ENCODE measurements around the gene PTPRN2.

PTPRN2 gene

GRCh38 chr7:158252081-158252836 is 335.4 kb downstream of the PTPRN2 start:
- no peak overlapping the region for H3K4me3 Mint-ChIP-seq
- H3K9me3 Mint-ChIP-seq: peaks cover 6% of the 10 kb centered on the region
- H3K27ac Mint-ChIP-seq: no peak overlapping the region
- no peaks in the 10 kb centered on the region for H3K4me1 Mint-ChIP-seq
- H3K36me3 Mint-ChIP-seq (ENCODE audit: low read depth): no peaks in the 10 kb centered on the region
- no peaks in the 10 kb centered on the region for H3K27me3 Mint-ChIP-seq (ENCODE audit: low read depth, poor library complexity)
- TF ChIP-seq, protein P1, sequence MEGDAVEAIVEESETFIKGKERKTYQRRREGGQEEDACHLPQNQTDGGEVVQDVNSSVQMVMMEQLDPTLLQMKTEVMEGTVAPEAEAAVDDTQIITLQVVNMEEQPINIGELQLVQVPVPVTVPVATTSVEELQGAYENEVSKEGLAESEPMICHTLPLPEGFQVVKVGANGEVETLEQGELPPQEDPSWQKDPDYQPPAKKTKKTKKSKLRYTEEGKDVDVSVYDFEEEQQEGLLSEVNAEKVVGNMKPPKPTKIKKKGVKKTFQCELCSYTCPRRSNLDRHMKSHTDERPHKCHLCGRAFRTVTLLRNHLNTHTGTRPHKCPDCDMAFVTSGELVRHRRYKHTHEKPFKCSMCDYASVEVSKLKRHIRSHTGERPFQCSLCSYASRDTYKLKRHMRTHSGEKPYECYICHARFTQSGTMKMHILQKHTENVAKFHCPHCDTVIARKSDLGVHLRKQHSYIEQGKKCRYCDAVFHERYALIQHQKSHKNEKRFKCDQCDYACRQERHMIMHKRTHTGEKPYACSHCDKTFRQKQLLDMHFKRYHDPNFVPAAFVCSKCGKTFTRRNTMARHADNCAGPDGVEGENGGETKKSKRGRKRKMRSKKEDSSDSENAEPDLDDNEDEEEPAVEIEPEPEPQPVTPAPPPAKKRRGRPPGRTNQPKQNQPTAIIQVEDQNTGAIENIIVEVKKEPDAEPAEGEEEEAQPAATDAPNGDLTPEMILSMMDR (IDR thresholded peaks at IDR 0.05): no peak
- no peak for DNase-seq

GRCh38 chr7:158251061-158251965 is 336.3 kb downstream of the PTPRN2 start:
- H3K9me3 Mint-ChIP-seq: peaks cover 11% of the 10 kb centered on the region

DNA sequence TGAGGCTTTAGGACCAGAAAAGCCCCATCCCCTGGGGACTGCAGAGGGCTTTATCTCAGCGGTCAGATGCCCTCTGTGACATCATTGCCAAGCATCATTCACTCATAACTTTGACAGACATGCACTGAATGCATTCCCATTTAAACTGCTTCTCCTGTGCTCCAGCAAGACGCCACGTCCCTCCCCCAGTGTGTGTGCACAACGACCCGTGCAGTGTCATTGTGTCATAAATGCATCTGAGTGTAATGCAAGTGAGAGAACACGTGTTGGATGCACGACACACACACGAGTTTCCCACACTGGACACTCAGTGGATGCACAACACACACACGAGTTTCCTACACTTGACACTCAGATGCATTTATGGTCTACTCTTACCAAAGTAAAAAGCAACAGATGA is 337.9 kb downstream of the PTPRN2 start:
- Mint-ChIP-seq H3K36me3 (ENCODE audit: low read depth) (no peaks in the 10 kb centered on the region), H3K27me3 (ENCODE audit: low read depth, poor library complexity) (no peaks in the 10 kb centered on the region), H3K27ac (no peak overlapping the region), H3K4me3 (no peak overlapping the region), H3K4me1 (no peaks in the 10 kb centered on the region), H3K9me3 (peaks cover 16% of the 10 kb centered on the region)
- TF ChIP-seq, protein P1 (IDR thresholded peaks at IDR 0.05): no peak
- DNase-seq: no peak

More at GRCh38 chr7:158251061-158251965, 336.3 kb downstream of the PTPRN2 start:
- Mint-ChIP-seq H3K27me3 (ENCODE audit: low read depth, poor library complexity) (no peaks in the 10 kb centered on the region), H3K4me3 (no peak overlapping the region), H3K36me3 (ENCODE audit: low read depth) (no peaks in the 10 kb centered on the region), H3K4me1 (no peaks in the 10 kb centered on the region), H3K27ac (no peak overlapping the region)
- TF ChIP-seq, protein P1 (IDR thresholded peaks at IDR 0.05): no peak
- no peak for DNase-seq

DNA sequence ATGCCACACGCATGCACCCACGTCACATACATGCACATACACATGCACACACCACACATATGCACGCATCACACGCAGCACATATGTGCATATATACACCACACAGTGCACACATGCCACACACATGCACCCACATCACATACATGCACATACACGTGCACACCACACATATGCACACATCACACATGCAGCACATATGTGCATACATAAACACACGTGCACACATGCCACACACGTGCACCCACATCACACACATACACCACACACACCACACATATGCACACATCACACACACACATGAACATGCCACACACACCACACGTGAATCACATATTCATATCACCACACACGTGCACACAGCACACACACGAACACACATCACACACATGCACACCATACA is 338.8 kb downstream of the PTPRN2 start:
- no peak overlapping the region for H3K4me3 Mint-ChIP-seq
- no peaks in the 10 kb centered on the region for H3K4me1 Mint-ChIP-seq
- no peaks in the 10 kb centered on the region for H3K27me3 Mint-ChIP-seq (ENCODE audit: low read depth, poor library complexity)
- no peaks in the 10 kb centered on the region for H3K36me3 Mint-ChIP-seq (ENCODE audit: low read depth)
- peaks cover 16% of the 10 kb centered on the region for H3K9me3 Mint-ChIP-seq
- no peak for DNase-seq
- H3K27ac Mint-ChIP-seq: no peak overlapping the region
- TF ChIP-seq, protein P1 (IDR thresholded peaks at IDR 0.05): no peak

GRCh38 chr7:158247758-158248487 is 339.7 kb downstream of the PTPRN2 start:
- Mint-ChIP-seq H3K27ac (no peak overlapping the region), H3K27me3 (ENCODE audit: low read depth, poor library complexity) (no peaks in the 10 kb centered on the region), H3K36me3 (ENCODE audit: low read depth) (no peaks in the 10 kb centered on the region), H3K4me1 (no peaks in the 10 kb centered on the region), H3K9me3 (peaks cover 16% of the 10 kb centered on the region), H3K4me3 (no peak overlapping the region)
- TF ChIP-seq, protein P1 (IDR thresholded peaks at IDR 0.05): no peak
- no peak for DNase-seq

Data from nephron progenitor cell (in vitro differentiated cells).